Right lobe of liver (tissue), 4 donors: ENCODE data around the gene FCN3.

Experiments
- POLR2A ChIP-seq: fragments of 450-650 bp; IDR thresholded peaks from one replicate; pipeline ENCODE4 v1.6.1; 2017; ENCODE audit warnings: antibody characterized with exemption, mild to moderate bottlenecking
- TF ChIP-seq, protein P1 (sequence below), 4 donors: fragments of 200-600 bp in 3 of 4; fragments of 450-650 bp in 1 of 4; IDR thresholded peaks; one replicate each; pipeline versions ENCODE4 v1.5.1 to v1.8.0; 2016 to 2022; ENCODE audit warnings: antibody characterized with exemption in 4 of 4, mild to moderate bottlenecking in 2 of 4
- donor health status: DM: no; HTN: no; CAD: no.
- donor health status: DM: no; HTN: no; CAD: no.
- donor health status: DM: no; HTN: yes; CAD: no.

DNA sequence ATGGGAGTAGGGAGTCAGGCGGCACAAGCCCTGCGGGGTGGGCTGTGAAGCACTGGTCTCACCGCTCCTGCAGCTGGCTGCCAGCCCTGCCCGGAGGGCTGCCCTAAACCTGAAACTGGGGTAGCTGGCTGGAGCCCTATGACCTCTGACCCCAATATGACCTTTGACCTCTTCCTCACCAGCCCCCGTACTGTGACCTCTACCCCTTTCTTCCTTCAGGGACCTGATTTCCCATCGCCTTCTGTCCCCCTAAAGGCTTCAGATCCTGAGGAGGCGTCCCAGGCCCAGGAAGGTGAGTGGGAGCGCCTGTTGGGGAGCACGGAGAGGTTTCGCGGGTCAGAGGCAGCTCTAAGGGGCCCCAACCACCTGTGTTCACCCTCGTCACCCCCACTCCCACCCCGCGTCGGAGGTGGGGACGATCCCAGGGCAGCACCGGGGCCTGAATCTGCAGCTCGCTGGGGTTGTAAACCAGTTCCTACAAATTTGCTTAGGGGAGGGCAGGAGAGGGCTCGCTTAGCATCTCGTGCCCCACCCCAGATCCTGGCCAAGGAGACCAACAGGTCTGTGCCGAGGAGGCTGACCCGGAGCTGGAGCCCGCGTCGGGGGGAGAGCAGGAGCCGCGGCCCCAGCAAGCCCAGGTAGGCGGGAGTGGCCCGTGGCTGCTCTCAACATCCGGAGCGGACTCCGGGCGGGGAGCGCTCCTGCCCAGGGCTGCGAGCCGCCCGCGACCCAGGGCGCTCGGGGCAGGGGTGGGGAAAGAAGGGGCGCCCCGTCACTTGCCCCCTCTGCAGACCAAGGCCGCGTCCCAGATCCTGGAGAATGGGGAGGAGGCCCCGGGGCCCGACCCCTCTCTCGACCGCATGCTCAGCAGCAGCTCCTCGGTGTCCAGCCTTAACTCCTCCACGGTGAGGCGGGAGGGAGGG is 25.5 kb downstream of the FCN3 start:
- no peak for TF ChIP-seq POLR2A
- TF ChIP-seq, protein P1, sequence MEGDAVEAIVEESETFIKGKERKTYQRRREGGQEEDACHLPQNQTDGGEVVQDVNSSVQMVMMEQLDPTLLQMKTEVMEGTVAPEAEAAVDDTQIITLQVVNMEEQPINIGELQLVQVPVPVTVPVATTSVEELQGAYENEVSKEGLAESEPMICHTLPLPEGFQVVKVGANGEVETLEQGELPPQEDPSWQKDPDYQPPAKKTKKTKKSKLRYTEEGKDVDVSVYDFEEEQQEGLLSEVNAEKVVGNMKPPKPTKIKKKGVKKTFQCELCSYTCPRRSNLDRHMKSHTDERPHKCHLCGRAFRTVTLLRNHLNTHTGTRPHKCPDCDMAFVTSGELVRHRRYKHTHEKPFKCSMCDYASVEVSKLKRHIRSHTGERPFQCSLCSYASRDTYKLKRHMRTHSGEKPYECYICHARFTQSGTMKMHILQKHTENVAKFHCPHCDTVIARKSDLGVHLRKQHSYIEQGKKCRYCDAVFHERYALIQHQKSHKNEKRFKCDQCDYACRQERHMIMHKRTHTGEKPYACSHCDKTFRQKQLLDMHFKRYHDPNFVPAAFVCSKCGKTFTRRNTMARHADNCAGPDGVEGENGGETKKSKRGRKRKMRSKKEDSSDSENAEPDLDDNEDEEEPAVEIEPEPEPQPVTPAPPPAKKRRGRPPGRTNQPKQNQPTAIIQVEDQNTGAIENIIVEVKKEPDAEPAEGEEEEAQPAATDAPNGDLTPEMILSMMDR (IDR thresholded peaks at IDR 0.05) = no peak
